DOHH2 (cell line): ENCODE results near the gene OR4E2.

Experiments
- CTCF ChIP-seq: fragments of 200-600 bp; sonication (generic); IDR thresholded peaks from one replicate; pipeline ENCODE4 v1.5.1; 2014; ENCODE audit warnings: antibody characterized with exemption, mild to moderate bottlenecking, low read depth, low read length; ENCODE audit not compliant: poor library complexity, severe bottlenecking
- EZH2phosphoT487 ChIP-seq: fragments of 200-600 bp; sonication (generic); IDR thresholded peaks from 2 replicates; pipeline ENCODE4 v1.6.1; 2017; ENCODE audit warnings: borderline replicate concordance, mild to moderate bottlenecking, antibody characterized with exemption, low read length, moderate library complexity, mixed read lengths

- TF ChIP-seq CTCF (no peak), EZH2phosphoT487 (no peak)
Observed at GRCh38 chr14:21612324-21612723, 41.3 kb upstream of the OR4E2 start.
